ENCODE measurements around the gene PRSS1.

DNA sequence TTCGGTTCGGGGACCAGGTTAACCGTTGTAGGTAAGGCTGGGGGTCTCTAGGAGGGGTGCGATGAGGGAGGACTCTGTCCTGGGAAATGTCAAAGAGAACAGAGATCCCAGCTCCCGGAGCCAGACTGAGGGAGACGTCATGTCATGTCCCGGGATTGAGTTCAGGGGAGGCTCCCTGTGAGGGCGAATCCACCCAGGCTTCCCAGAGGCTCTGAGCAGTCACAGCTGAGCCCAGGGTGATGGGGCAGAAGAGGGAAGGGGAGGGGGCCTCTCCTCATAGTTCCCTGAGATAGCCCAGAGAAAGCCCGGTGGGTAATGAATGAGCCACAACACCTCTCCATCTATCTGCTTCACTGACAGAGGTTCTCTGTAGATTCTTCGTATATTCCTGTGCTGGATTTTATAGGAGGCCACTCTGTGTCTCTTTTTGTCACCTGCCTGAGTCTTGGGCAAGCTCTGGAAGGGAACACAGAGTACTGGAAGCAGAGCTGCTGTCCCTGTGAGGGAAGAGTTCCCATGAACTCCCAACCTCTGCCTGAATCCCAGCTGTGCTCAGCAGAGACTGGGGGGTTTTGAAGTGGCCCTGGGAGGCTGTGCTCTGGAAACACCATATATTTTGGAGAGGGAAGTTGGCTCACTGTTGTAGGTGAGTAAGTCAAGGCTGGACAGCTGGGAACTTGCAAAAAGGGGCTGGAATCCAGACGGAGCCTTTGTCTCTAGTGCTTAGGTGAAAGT, 37.9 kb downstream of the PRSS1 start:
- TF ChIP-seq, protein P1, sequence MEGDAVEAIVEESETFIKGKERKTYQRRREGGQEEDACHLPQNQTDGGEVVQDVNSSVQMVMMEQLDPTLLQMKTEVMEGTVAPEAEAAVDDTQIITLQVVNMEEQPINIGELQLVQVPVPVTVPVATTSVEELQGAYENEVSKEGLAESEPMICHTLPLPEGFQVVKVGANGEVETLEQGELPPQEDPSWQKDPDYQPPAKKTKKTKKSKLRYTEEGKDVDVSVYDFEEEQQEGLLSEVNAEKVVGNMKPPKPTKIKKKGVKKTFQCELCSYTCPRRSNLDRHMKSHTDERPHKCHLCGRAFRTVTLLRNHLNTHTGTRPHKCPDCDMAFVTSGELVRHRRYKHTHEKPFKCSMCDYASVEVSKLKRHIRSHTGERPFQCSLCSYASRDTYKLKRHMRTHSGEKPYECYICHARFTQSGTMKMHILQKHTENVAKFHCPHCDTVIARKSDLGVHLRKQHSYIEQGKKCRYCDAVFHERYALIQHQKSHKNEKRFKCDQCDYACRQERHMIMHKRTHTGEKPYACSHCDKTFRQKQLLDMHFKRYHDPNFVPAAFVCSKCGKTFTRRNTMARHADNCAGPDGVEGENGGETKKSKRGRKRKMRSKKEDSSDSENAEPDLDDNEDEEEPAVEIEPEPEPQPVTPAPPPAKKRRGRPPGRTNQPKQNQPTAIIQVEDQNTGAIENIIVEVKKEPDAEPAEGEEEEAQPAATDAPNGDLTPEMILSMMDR (IDR thresholded peaks at IDR 0.05): no peak
- no peak for TF ChIP-seq POLR2A (IDR thresholded peaks at IDR 0.05)

Measured in esophagus squamous epithelium (tissue), 4 donors.